Type B pancreatic cell (in vitro differentiated cells): Measurements from ENCODE around the gene DENND1C. TPM values are rescaled to one million over a fixed set of nuclear protein-coding genes. Genes with fewer than 3 reads are reported as not detected.

Source experiments
- DNase-seq: peaks from one replicate; pipeline ENCODE4 v3.0.0; 2021; ENCODE audit warnings: mixed read lengths; ENCODE audit not compliant: unreplicated experiment; ENCODE audit errors: extremely low spot score
- H3K27ac Mint-ChIP-seq: 2 replicates; pipeline ENCODE4 v1.8.0; 2021; ENCODE audit warnings: mild to moderate bottlenecking, mixed read lengths
- H3K27me3 Mint-ChIP-seq: 2 replicates; pipeline ENCODE4 v1.8.0; 2021; ENCODE audit warnings: mixed read lengths
- H3K36me3 Mint-ChIP-seq: 2 replicates; pipeline ENCODE4 v1.8.0; 2021; ENCODE audit warnings: mixed read lengths
- H3K4me1 Mint-ChIP-seq: one replicate; pipeline ENCODE4 v1.8.0; 2021; ENCODE audit warnings: mixed read lengths; ENCODE audit not compliant: unreplicated experiment
- H3K4me3 Mint-ChIP-seq: 2 replicates; pipeline ENCODE4 v1.8.0; 2021; ENCODE audit warnings: mild to moderate bottlenecking, mixed read lengths
- H3K9me3 Mint-ChIP-seq: 2 replicates; pipeline ENCODE4 v1.8.0; 2021; ENCODE audit warnings: mixed read lengths
- CTCF ChIP-seq: fragments of 200-600 bp; sonication (generic); conservative IDR thresholded peaks from 2 replicates; pipeline ENCODE4 v1.5.0; 2021; ENCODE audit warnings: antibody characterized with exemption, mild to moderate bottlenecking
- total RNA-seq: library from RNA; stranded (reverse); gene quantifications from 2 replicates; pipeline ENCODE4 v1.2.1, GENCODE V29; 2021; ENCODE audit warnings: low replicate concordance

Gene DENND1C
- total RNA-seq, 1 donor from 2014 or later = 0.94 TPM

GRCh38 chr19:6519289-6519688, 37.7 kb upstream of the DENND1C start:
- H3K27me3 Mint-ChIP-seq = peaks cover 26% of the 10 kb centered on the region
- DNase-seq = no peak
- no peak overlapping the region for H3K27ac Mint-ChIP-seq
- no peak overlapping the region for H3K4me3 Mint-ChIP-seq
- H3K9me3 Mint-ChIP-seq = no peaks in the 10 kb centered on the region
- H3K36me3 Mint-ChIP-seq = no peaks in the 10 kb centered on the region
- H3K4me1 Mint-ChIP-seq = peaks cover 12% of the 10 kb centered on the region
- TF ChIP-seq CTCF = no peak

GRCh38 chr19:6518145-6518911, 36.7 kb upstream of the DENND1C start:
- no peak for DNase-seq
- no peaks in the 10 kb centered on the region for H3K36me3 Mint-ChIP-seq
- H3K9me3 Mint-ChIP-seq = no peaks in the 10 kb centered on the region
- peaks cover 26% of the 10 kb centered on the region for H3K27me3 Mint-ChIP-seq
- TF ChIP-seq CTCF = no peak
- no peak overlapping the region for H3K27ac Mint-ChIP-seq
- peaks cover 12% of the 10 kb centered on the region for H3K4me1 Mint-ChIP-seq
- H3K4me3 Mint-ChIP-seq = peak overlapping the region; percentile 32

- H3K27me3 Mint-ChIP-seq = peaks cover 27% of the 10 kb centered on the region
- H3K27ac Mint-ChIP-seq = peak overlapping the region; percentile 86
- DNase-seq = peak; percentile 91
- no peaks in the 10 kb centered on the region for H3K36me3 Mint-ChIP-seq
- peak overlapping the region; percentile 93 for H3K4me3 Mint-ChIP-seq
- TF ChIP-seq CTCF = peak; percentile 97
- H3K9me3 Mint-ChIP-seq = no peaks in the 10 kb centered on the region
- H3K4me1 Mint-ChIP-seq = peaks cover 12% of the 10 kb centered on the region
Observed at GRCh38 chr19:6516659-6517291, 35.2 kb upstream of the DENND1C start.

GRCh38 chr19:6516018-6516658, 34.6 kb upstream of the DENND1C start:
- Mint-ChIP-seq H3K4me1 (peaks cover 12% of the 10 kb centered on the region), H3K4me3 (peak overlapping the region; percentile 93), H3K36me3 (no peaks in the 10 kb centered on the region), H3K27me3 (peaks cover 30% of the 10 kb centered on the region), H3K27ac (peak overlapping the region; percentile 86), H3K9me3 (no peaks in the 10 kb centered on the region)
- TF ChIP-seq CTCF = no peak
- DNase-seq = peak; percentile 82

GRCh38 chr19:6514926-6515544, 33.4 kb upstream of the DENND1C start:
- H3K36me3 Mint-ChIP-seq = no peaks in the 10 kb centered on the region
- H3K27me3 Mint-ChIP-seq = peaks cover 27% of the 10 kb centered on the region
- peaks cover 12% of the 10 kb centered on the region for H3K4me1 Mint-ChIP-seq
- DNase-seq = no peak
- H3K4me3 Mint-ChIP-seq = peak overlapping the region; percentile 70
- no peak for TF ChIP-seq CTCF
- no peaks in the 10 kb centered on the region for H3K9me3 Mint-ChIP-seq
- H3K27ac Mint-ChIP-seq = no peak overlapping the region
